ENCODE data around the gene VEZF1. TPM values are rescaled to one million over a fixed set of nuclear protein-coding genes. Genes with fewer than 3 reads are reported as not detected.

VEZF1 gene
- total RNA-seq, 2 donors from 2014 or later: 65.9 to 77.1 TPM

DNA sequence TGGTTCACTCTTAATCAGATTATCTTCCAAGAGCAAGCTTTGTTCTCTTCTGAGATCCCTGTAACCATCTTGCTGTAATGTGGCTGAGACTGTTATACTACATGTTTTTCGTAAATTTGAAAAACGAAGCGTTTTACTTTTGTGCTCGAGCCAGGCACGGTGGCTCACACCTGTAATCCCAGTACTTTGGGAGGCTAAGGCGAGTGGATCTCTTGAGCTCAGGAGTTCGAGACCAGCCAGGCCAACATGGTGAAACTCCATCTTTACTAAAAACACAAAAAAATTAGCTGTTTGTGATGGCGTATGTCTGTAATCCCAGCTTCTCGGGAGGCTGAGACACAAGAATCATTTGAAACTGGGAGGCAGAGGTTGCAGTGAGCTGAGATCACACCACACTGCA, 40.7 kb downstream of the VEZF1 start:
- no peak for DNase-seq (ENCODE audit: low spot score)
- Histone ChIP-seq H3K36me3 (no peaks in the 10 kb centered on the region), H3K4me1 (peaks cover 0 to 94% of the 10 kb centered on the region in 2 donors), H3K9me3 (no peaks in the 10 kb centered on the region), H3K27ac (peak overlapping the region; percentile 94 to 99), H3K4me3 (peak overlapping the region in 1 of 2 donors; percentile 46), H3K27me3 (no peaks in the 10 kb centered on the region)
- TF ChIP-seq, protein P1, sequence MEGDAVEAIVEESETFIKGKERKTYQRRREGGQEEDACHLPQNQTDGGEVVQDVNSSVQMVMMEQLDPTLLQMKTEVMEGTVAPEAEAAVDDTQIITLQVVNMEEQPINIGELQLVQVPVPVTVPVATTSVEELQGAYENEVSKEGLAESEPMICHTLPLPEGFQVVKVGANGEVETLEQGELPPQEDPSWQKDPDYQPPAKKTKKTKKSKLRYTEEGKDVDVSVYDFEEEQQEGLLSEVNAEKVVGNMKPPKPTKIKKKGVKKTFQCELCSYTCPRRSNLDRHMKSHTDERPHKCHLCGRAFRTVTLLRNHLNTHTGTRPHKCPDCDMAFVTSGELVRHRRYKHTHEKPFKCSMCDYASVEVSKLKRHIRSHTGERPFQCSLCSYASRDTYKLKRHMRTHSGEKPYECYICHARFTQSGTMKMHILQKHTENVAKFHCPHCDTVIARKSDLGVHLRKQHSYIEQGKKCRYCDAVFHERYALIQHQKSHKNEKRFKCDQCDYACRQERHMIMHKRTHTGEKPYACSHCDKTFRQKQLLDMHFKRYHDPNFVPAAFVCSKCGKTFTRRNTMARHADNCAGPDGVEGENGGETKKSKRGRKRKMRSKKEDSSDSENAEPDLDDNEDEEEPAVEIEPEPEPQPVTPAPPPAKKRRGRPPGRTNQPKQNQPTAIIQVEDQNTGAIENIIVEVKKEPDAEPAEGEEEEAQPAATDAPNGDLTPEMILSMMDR (IDR thresholded peaks at IDR 0.05): no peak

DNA sequence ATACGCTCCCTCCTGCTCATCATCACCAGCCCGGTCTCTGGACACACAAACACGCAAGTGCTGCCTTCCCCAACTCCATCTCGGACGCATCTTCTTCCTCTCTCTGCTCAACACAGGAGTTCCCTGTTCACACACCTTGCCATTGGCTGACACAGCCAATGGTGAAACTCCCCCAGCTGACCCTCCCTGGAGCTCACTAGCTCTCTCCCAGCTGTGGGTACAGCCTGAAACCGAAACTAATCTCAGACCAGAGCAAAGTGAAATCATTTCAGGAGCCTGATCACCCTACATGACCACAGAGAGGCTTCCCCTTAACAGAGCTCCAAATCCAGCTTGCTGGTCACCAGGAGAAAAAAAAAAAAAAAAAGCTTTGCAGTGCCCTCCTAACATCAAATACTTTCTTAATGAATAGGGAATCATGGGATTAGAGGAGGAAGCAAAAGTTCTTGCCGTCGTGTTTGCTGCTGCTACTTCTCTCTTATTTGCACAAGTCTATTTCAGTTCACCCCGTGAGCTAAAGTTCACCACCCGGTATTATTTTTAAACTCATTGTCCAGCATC, 41.2 kb downstream of the VEZF1 start:
- Histone ChIP-seq H3K36me3 (no peaks in the 10 kb centered on the region), H3K27ac (peak overlapping the region; percentile 94 to 99), H3K4me1 (peaks cover 0 to 94% of the 10 kb centered on the region in 2 donors), H3K9me3 (no peaks in the 10 kb centered on the region), H3K4me3 (peak overlapping the region; percentile 27 to 46), H3K27me3 (no peaks in the 10 kb centered on the region)
- TF ChIP-seq, protein P1 (IDR thresholded peaks at IDR 0.05): no peak
- DNase-seq (ENCODE audit: low spot score): no peak

DNA sequence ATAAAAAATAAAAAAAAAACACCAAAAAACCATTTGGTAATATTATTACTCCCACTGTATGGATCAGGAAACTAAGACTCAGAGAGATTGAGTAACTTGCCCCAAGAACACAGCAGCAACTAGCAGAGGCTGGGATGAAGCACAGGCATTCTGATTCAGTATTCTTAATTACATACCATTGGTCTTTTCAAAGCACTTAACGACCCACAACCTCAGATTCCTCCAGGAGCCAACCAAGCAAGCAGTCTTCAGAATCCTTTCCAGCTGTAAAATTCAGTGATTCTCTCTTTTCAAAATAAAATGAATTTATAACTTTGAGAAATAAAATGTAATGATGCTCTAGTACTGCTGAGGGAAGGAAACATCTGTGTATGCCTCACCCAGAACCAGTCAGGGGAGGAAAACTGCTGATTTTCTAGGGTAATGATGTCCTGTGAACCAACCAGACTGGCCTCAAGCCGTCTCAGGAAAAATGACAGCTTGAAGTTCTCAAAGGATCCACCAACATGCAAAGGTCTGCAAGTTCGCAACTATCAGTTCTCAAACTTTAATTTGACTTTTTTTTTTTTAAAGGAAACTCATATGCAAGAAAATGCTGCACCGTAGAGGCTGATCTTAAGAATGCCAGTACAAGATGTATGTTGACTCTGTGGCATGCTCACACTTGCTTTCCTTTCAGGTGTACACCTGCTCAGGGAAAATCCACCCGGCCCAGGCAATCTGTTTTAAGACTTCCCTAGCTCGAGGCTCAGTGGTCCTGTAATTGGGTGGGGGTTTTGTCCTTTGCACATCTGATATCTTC, 41.9 kb downstream of the VEZF1 start:
- Histone ChIP-seq H3K4me3 (peak overlapping the region; percentile 27 to 46), H3K27ac (peak overlapping the region; percentile 94 to 99), H3K4me1 (peaks cover 0 to 94% of the 10 kb centered on the region in 2 donors), H3K9me3 (no peaks in the 10 kb centered on the region), H3K27me3 (no peaks in the 10 kb centered on the region), H3K36me3 (no peaks in the 10 kb centered on the region)
- DNase-seq (ENCODE audit: low spot score): no peak
- TF ChIP-seq, protein P1 (IDR thresholded peaks at IDR 0.05): no peak

DNA sequence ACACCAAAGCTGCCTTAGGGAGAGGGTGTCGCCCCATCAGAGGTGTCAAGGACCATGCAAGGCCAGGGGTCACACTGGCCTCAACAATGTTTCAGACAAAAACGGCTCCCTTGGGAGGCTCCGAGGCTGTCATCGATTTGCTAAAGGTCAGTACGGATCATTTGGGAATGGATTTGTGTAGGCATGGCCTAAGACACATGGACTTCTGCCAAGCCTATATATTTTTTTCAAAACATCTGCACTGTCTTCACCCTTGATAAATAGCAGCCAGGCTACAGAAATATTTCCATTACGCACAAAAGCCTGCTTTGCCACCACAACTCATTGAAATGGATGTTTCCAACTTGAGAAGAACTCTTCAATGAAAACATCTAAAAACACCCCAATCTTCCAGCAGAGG, 43.1 kb downstream of the VEZF1 start:
- Histone ChIP-seq H3K36me3 (no peaks in the 10 kb centered on the region), H3K4me1 (peaks cover 0 to 94% of the 10 kb centered on the region in 2 donors), H3K4me3 (no peak overlapping the region), H3K27ac (peak overlapping the region; percentile 14 to 27), H3K9me3 (no peaks in the 10 kb centered on the region), H3K27me3 (no peaks in the 10 kb centered on the region)
- no peak for DNase-seq (ENCODE audit: low spot score)
- TF ChIP-seq, protein P1 (IDR thresholded peaks at IDR 0.05): no peak

DNA sequence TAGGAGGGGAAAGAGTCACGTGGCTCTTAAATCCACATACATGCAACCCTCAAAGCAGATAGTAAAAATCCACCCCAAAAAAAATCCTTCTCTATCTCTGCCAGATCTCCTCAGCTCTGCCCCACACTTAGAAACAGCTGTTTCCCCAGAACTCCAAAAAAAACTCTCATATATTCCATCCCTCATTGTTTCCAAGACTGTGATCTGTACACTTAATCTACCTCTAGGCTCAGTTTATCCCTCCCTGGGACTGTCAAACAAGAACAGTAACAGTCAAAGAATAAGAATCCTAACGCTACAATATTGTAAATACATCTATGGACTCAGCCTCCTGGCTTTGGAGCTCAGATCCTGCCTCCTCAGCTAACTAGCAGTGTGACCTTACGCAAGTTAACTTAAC, 44.4 kb downstream of the VEZF1 start:
- Histone ChIP-seq H3K4me1 (peaks cover 0 to 94% of the 10 kb centered on the region in 2 donors), H3K4me3 (no peak overlapping the region), H3K9me3 (no peaks in the 10 kb centered on the region), H3K36me3 (no peaks in the 10 kb centered on the region), H3K27me3 (no peaks in the 10 kb centered on the region), H3K27ac (peak overlapping the region; percentile 37 to 45)
- TF ChIP-seq, protein P1 (IDR thresholded peaks at IDR 0.05): no peak
- no peak for DNase-seq (ENCODE audit: low spot score)

Data from right atrium auricular region (tissue), 2 donors.